Type B pancreatic cell (in vitro differentiated cells): Measurements from ENCODE around the gene FIBIN. TPM values are rescaled to one million over a fixed set of nuclear protein-coding genes. Genes with fewer than 3 reads are reported as not detected.

ENCODE experiments used
- DNase-seq: peaks from one replicate; pipeline ENCODE4 v3.0.0; 2021; ENCODE audit warnings: mixed read lengths; ENCODE audit not compliant: unreplicated experiment; ENCODE audit errors: extremely low spot score
- H3K27ac Mint-ChIP-seq: 2 replicates; pipeline ENCODE4 v1.8.0; 2021; ENCODE audit warnings: mild to moderate bottlenecking, mixed read lengths
- H3K27me3 Mint-ChIP-seq: 2 replicates; pipeline ENCODE4 v1.8.0; 2021; ENCODE audit warnings: mixed read lengths
- H3K36me3 Mint-ChIP-seq: 2 replicates; pipeline ENCODE4 v1.8.0; 2021; ENCODE audit warnings: mixed read lengths
- H3K4me1 Mint-ChIP-seq: one replicate; pipeline ENCODE4 v1.8.0; 2021; ENCODE audit warnings: mixed read lengths; ENCODE audit not compliant: unreplicated experiment
- H3K4me3 Mint-ChIP-seq: 2 replicates; pipeline ENCODE4 v1.8.0; 2021; ENCODE audit warnings: mild to moderate bottlenecking, mixed read lengths
- H3K9me3 Mint-ChIP-seq: 2 replicates; pipeline ENCODE4 v1.8.0; 2021; ENCODE audit warnings: mixed read lengths
- CTCF ChIP-seq: fragments of 200-600 bp; sonication (generic); conservative IDR thresholded peaks from 2 replicates; pipeline ENCODE4 v1.5.0; 2021; ENCODE audit warnings: antibody characterized with exemption, mild to moderate bottlenecking
- total RNA-seq: library from RNA; stranded (reverse); gene quantifications from 2 replicates; pipeline ENCODE4 v1.2.1, GENCODE V29; 2021; ENCODE audit warnings: low replicate concordance

The FIBIN gene
- total RNA-seq, 1 donor from 2014 or later, result 0.65 TPM

GRCh38 chr11:26948881-26949280 lies 45.0 kb upstream of the FIBIN start:
- H3K27me3 Mint-ChIP-seq, result peaks cover 21% of the 10 kb centered on the region
- H3K4me3 Mint-ChIP-seq, result no peak overlapping the region
- peaks cover 6% of the 10 kb centered on the region for H3K4me1 Mint-ChIP-seq
- H3K9me3 Mint-ChIP-seq, result peaks cover 3% of the 10 kb centered on the region
- no peak overlapping the region for H3K27ac Mint-ChIP-seq
- DNase-seq, result no peak
- no peaks in the 10 kb centered on the region for H3K36me3 Mint-ChIP-seq
- no peak for TF ChIP-seq CTCF

- no peak for DNase-seq
- no peak overlapping the region for H3K4me3 Mint-ChIP-seq
- H3K27ac Mint-ChIP-seq, result no peak overlapping the region
- peaks cover 3% of the 10 kb centered on the region for H3K9me3 Mint-ChIP-seq
- no peaks in the 10 kb centered on the region for H3K36me3 Mint-ChIP-seq
- peaks cover 10% of the 10 kb centered on the region for H3K4me1 Mint-ChIP-seq
- H3K27me3 Mint-ChIP-seq, result peaks cover 21% of the 10 kb centered on the region
- TF ChIP-seq CTCF, result no peak
Observed at GRCh38 chr11:26949846-26950245, 44.1 kb upstream of the FIBIN start.

- H3K4me3 Mint-ChIP-seq, result no peak overlapping the region
- no peak overlapping the region for H3K27ac Mint-ChIP-seq
- DNase-seq, result no peak
- peaks cover 18% of the 10 kb centered on the region for H3K27me3 Mint-ChIP-seq
- peaks cover 10% of the 10 kb centered on the region for H3K4me1 Mint-ChIP-seq
- H3K9me3 Mint-ChIP-seq, result peaks cover 3% of the 10 kb centered on the region
- no peaks in the 10 kb centered on the region for H3K36me3 Mint-ChIP-seq
- TF ChIP-seq CTCF, result no peak
Observed at GRCh38 chr11:26950260-26950719, 43.6 kb upstream of the FIBIN start.

GRCh38 chr11:26951809-26952515 lies 42.0 kb upstream of the FIBIN start:
- H3K4me1 Mint-ChIP-seq, result peaks cover 10% of the 10 kb centered on the region
- DNase-seq, result no peak
- no peak overlapping the region for H3K27ac Mint-ChIP-seq
- no peak overlapping the region for H3K4me3 Mint-ChIP-seq
- H3K9me3 Mint-ChIP-seq, result peaks cover 3% of the 10 kb centered on the region
- H3K27me3 Mint-ChIP-seq, result peaks cover 9% of the 10 kb centered on the region
- no peaks in the 10 kb centered on the region for H3K36me3 Mint-ChIP-seq
- no peak for TF ChIP-seq CTCF

- Mint-ChIP-seq H3K27me3 (peaks cover 9% of the 10 kb centered on the region), H3K4me1 (peaks cover 18% of the 10 kb centered on the region), H3K27ac (no peak overlapping the region), H3K4me3 (no peak overlapping the region), H3K9me3 (no peaks in the 10 kb centered on the region), H3K36me3 (no peaks in the 10 kb centered on the region)
- TF ChIP-seq CTCF, result no peak
- DNase-seq, result no peak
Observed at GRCh38 chr11:26953770-26954392, 40.0 kb upstream of the FIBIN start.
